Neural cell (in vitro differentiated cells): Measurements from ENCODE around the gene FTSJ3.

Experiments used
- POLR2AphosphoS5 ChIP-seq: IDR thresholded peaks from 2 replicates; pipeline ENCODE4 v1.6.1; 2012
- SMC3 ChIP-seq: fragments of 450-650 bp; conservative IDR thresholded peaks from 2 replicates; pipeline ENCODE4 v1.6.1; 2014; ENCODE audit warnings: antibody characterized with exemption, mild to moderate bottlenecking, moderate library complexity; ENCODE audit not compliant: poor library complexity
- TF ChIP-seq, protein P1 (sequence below): IDR thresholded peaks from 2 replicates; pipeline ENCODE4 v1.6.1; 2012; ENCODE audit warnings: borderline replicate concordance

DNA sequence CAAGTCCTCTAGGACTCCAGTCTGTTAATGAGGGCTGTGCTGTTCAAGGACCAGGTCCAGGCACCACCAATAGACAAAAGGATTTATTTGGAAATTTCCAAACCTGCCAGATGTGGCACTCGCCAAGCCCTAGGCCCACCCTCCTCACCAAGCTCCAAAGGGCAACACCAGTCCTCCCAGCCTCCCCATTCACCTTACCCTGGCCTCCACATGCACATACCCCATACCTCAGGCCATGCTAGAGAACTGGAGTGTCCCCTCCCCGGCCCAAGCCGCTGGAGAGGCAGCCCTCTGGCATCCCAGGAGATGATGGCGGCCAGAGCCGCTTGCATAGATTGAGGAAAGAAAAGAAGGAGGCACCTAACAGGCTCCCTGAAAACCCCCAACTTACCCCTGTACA lies 4.6 kb upstream of the FTSJ3 start:
- TF ChIP-seq POLR2AphosphoS5 (no peak), SMC3 (no peak)
- TF ChIP-seq, protein P1, sequence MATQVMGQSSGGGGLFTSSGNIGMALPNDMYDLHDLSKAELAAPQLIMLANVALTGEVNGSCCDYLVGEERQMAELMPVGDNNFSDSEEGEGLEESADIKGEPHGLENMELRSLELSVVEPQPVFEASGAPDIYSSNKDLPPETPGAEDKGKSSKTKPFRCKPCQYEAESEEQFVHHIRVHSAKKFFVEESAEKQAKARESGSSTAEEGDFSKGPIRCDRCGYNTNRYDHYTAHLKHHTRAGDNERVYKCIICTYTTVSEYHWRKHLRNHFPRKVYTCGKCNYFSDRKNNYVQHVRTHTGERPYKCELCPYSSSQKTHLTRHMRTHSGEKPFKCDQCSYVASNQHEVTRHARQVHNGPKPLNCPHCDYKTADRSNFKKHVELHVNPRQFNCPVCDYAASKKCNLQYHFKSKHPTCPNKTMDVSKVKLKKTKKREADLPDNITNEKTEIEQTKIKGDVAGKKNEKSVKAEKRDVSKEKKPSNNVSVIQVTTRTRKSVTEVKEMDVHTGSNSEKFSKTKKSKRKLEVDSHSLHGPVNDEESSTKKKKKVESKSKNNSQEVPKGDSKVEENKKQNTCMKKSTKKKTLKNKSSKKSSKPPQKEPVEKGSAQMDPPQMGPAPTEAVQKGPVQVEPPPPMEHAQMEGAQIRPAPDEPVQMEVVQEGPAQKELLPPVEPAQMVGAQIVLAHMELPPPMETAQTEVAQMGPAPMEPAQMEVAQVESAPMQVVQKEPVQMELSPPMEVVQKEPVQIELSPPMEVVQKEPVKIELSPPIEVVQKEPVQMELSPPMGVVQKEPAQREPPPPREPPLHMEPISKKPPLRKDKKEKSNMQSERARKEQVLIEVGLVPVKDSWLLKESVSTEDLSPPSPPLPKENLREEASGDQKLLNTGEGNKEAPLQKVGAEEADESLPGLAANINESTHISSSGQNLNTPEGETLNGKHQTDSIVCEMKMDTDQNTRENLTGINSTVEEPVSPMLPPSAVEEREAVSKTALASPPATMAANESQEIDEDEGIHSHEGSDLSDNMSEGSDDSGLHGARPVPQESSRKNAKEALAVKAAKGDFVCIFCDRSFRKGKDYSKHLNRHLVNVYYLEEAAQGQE: no peak
